NCI-H2107 (cell line): ENCODE measurements around the gene POU3F2.
A peak's percentile ranks its signal among the peaks of the same experiment; 100 is the strongest.

ENCODE experiments used
- DNase-seq: peaks from one replicate; lab custom pipeline; 2025; lab: John Stamatoyannopoulos, UW

POU3F2 gene

DNA sequence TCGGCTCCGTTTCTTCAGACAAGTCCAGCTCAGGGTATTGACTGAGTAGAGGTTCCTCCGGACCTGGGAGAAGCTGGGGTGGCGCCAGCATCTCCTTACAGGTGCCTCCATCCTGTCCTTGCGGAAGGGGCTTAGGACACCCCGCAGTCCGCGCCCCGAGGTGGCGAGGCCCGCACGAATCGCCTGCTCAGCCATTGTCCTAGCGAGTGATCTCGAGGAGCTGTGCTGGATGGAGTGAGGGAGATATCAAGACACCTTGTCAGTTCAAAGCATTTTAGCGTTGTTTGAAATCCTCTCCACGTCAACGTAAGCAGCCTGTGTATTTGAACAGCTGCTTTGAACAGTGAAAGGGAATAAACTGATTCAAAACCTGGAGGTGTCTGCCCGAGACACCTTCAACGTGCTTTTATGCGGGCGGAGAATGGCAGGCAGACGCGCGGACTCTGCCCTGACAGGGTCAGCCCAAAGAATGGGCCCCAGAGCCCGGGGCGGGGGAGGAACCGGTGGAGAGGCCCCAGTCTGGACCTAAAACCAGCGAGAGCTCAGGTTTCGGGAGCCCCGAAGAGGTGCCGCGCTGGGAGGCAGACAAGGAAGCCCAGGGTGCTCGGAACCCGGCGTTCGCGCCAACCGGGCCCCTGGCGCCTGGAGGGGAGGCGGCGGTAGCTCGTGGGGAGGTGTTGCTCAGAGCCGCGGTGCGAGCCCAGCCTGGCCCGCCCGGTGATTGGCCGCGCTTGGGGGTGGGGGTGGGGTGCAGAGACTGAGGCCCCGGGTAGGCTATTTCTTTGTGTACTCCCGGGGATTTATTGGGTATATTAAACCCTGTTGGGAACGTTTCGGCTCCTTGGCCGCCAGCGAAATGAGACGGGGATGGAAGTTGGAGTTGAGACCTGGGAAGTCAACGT, 3.1 kb upstream of the POU3F2 start:
- DNase-seq: no peak

GRCh38 chr6:98831959-98832283, 2.5 kb upstream of the POU3F2 start:
- no peak for DNase-seq

DNA sequence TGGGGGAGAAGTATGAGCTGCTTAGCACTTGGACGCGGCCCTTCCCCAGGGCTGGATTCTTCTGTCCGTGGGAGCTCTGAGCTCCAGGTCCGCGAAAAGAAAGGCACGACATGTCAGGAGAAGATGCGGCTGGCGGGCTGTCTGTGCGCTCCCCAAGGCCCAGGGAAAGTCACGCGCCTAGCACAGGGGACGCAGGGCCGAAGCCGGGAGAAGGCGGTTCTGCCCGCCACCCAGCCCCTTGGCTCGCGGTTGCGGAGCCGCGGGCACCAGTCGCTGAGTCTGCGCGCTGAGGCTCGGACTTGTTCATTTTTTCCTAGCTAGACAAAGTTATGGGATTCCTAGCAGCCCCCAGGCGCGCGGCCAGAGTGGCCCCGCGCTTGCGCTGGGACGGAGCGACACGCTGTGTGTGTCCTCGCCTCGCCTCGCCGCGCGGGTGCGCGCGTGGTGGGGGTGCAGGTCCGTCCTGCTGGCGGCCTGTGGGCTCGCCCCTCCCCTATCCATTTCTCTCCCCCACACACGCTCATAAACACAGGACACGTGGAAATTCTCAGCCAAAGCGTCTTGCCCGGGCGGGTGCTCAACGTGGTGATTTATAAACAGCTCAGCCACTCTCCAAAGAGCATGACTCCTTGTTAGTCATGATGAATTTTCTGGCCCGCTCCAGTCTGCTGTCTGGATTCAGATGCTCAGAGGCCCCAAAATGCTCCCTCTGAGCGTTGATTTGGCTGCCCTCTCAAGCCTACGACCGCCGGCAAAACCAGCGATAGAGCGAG, 1.9 kb upstream of the POU3F2 start:
- DNase-seq: no peak

DNA sequence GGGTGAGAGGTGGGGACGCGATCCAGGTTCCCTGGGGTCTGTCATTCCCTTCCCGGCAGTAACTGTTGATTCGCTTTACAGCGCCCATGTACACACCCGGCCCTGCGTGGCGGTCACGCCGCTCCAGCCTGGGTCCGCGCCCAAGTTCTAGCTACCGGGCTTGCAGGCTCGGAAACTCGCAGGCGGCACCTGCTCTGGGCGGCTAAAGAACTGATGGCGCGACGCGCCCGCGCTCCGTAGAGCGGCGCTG, 1.4 kb upstream of the POU3F2 start:
- DNase-seq: peak; percentile 43

GRCh38 chr6:98833307-98834059, 891 bp upstream of the POU3F2 start:
- DNase-seq: no peak

- peak; percentile 31 for DNase-seq
These were observed 1.0 kb downstream of the POU3F2 start for GRCh38 chr6:98835149-98836024.

DNA sequence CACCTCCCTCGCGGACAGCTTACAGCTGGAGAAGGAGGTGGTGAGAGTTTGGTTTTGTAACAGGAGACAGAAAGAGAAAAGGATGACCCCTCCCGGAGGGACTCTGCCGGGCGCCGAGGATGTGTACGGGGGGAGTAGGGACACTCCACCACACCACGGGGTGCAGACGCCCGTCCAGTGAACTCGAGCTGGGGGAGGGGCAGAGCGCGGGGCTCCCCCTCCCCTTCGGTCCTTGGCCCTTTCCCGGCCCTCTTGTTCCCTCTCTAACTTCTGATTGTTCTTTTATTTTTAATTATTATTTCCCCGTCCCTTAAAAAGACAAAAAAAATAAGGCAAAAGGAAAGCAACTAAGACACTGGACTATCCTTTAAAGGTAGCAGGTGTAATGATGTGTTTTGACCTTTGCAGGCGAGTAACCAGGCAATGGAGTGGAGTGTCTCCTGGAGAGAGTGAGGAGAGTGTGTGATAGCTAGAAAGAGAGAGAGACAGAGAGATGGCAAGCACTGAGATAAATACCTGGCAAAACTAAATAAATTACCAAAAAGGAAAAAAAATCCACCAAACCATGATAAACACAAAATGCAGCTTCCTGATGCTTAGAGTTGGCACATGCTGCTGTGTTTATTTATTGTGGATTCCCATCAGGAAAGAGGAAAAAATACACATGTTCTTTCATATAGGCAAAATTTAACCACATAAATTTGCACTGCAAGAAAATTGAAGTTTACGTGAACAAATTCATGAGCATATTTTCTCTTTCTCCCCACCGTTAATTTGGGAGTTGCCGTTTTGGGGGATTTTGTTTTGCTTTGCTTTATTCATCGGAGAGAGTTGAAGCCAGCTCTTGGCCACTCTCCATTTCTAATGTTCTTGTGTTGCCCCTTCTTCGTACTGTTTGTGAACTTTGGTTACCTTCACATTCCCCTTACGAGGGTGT, 1.9 kb downstream of the POU3F2 start:
- DNase-seq: no peak

- no peak for DNase-seq
These were observed 2.9 kb downstream of the POU3F2 start for GRCh38 chr6:98836962-98837944.

GRCh38 chr6:98838032-98838431, 3.7 kb downstream of the POU3F2 start:
- DNase-seq: no peak

- DNase-seq: no peak
These were observed 4.6 kb downstream of the POU3F2 start for GRCh38 chr6:98838975-98839374.

DNA sequence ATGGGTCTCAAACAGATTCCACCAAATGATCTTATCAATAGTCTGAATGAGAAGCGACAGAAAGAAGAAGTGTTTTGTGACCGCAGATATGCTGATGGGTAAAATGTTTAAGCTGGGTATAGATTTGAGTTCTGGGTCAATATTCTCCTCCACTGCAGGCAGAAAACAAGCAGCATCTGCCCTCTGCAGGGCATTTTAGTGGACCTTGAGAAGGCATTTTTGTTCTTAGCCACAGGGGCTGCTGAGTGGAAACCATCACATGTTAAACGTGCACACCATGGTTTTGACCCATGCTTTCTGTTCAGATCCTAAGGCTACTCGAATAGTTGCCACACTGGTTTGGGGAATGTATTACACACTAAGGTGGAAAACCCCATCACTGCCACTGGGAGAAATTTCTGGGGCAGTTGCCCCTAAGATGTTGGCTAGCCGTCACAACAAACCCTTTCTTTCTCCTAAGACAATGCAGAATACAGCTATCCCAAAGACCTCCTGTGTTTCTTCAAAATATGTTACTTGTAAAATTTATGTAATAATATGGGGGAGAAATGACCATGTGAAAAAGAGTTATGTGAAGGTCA, 5.5 kb downstream of the POU3F2 start:
- no peak for DNase-seq

GRCh38 chr6:98840385-98840784, 6.0 kb downstream of the POU3F2 start:
- no peak for DNase-seq

DNA sequence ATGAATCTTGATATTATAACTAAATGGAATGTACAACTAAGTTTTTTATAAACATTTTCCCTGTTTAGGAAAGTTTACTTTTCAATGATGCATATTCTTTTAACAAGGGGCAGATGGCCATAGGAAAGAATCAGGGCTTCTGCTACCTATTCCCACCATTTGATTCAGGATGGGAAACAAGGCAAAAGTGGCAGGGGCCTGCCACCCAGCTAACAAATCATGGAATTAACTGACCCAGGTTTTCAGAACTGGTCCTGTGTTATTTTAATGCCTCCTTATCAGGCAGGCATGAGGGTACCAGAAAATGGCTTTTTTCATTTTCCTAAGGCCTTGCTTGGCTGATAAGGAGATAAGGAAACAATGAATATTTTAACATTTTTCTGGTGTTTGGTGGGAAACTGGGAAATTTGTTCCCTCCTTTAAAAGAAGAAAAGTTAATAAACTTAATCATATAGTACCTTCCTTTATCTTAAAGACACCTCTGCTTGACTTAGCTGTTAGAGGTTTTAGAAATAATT, 6.7 kb downstream of the POU3F2 start:
- no peak for DNase-seq

- no peak for DNase-seq
These were observed 7.4 kb downstream of the POU3F2 start for GRCh38 chr6:98841621-98842341.

DNA sequence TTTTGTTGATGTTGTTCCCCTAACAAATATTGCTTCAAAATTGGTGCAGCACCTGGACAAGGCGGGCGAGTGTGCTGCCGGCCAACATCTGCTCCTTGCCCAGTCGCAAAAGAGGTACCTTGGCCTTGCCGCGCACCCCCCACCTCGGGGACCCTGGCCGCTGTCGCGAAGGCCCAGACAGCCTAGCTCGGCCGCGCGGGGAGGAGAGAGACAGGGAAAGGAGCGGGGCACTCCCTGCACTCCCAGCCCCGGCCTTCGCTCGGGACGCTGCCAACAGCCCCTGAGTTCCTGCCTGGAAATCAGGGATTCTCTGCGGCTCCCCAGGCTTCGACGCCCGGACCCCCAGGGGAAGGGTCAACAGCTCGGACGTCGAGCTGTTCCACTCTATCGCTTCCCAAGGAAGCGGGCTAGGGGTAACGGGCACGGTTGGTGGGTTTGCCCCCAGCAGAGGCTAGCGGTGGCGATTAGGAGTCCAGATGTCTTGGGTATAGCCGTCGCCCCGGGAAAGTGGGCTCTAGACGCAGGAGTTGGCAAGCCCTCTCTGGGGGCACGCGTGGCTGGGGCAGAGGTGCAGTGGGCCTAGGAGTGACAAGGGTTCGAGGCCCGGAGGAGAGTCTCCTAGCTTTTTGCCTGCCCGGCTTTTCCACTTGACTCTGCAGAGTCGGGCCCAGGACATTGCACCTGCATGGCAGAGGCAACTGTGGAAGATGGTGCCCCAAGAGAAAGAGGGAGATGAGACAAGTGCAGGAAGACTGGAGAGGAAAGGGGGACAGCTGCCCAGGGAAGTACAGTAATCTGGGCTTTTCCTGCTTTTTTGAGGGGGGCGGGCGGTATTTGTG, 8.2 kb downstream of the POU3F2 start:
- no peak for DNase-seq

- no peak for DNase-seq
These were observed 9.2 kb downstream of the POU3F2 start for GRCh38 chr6:98843271-98844243.
